Upper lobe of right lung (tissue), 1 donor: ENCODE measurements around the gene RBM20. TPM values are rescaled to one million over a fixed set of nuclear protein-coding genes. Genes with fewer than 3 reads are reported as not detected.

Experiments
- ATAC-seq: fragments of 200-7000 bp; cut with Tn5 transposase; one replicate; pipeline ENCODE4 v1.9.1; 2020; ENCODE audit warnings: mild to moderate bottlenecking, moderate library complexity
- DNase-seq: peaks from one replicate; pipeline ENCODE4 v3.0.0-alpha.2; 2020
- H3K27ac ChIP-seq: fragments of 200-600 bp; one replicate; pipeline ENCODE4 v1.8.0; 2022
- H3K27me3 ChIP-seq: fragments of 200-600 bp; one replicate; pipeline ENCODE4 v1.8.0; 2022; ENCODE audit warnings: mild to moderate bottlenecking
- H3K36me3 ChIP-seq: fragments of 200-600 bp; one replicate; pipeline ENCODE4 v1.8.0; 2022
- H3K4me1 ChIP-seq: fragments of 200-600 bp; one replicate; pipeline ENCODE4 v1.8.0; 2022
- H3K4me3 ChIP-seq: fragments of 200-600 bp; one replicate; pipeline ENCODE4 v1.8.0; 2022; ENCODE audit warnings: mild to moderate bottlenecking
- H3K9me3 ChIP-seq: fragments of 200-600 bp; one replicate; pipeline ENCODE4 v1.8.0; 2022
- intact Hi-C: fragments of 100-400 bp; cut with DNase I; formaldehyde crosslinking; loops from one replicate; pipeline ENCODE4 v1.11.0; 2022
- total RNA-seq: library from RNA; stranded (reverse); fragmentation: NEBNext Ultra II Directional; extraction: Animal tissue kit (Norgen Biotek cat#: 25700); gene quantifications from one replicate; pipeline ENCODE4 v1.2.1, GENCODE V29; 2021
- TF ChIP-seq, protein P1 (sequence below): fragments of 200-600 bp; IDR thresholded peaks from one replicate; pipeline ENCODE4 v1.8.0; 2022; ENCODE audit warnings: antibody characterized with exemption
- donor health status: DM: no; HTN: yes; CAD: no; lungs with severe emphysema.

Gene RBM20
- total RNA-seq, 1 donor from 2014 or later = 0.41 TPM

DNA sequence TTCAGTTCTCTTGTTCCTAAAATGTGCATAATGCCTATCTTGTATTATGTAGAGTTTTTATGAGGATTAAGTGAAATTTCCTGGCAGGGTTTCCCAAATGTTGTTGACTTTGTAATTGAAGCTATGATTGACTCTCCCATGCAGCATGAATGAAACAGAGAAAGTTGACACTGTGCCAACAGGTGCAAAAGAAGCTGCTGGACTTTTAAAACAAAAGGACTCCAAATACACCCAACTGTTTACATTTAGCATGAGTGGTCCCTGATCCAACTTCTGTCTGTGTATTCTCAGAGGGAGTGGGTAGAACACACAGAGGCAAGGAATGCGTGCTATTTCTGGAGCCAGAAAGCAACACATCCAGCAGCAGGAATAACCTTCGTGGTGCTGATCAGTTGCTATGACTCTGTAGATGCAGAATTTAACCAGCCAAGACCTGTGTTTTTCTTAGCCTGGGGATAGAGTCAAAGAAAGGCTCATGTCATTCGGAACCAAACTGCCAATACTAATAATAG, 14.4 kb upstream of the RBM20 start:
- no peak for DNase-seq
- intact Hi-C loops = no loop called here
- peak; percentile 50 for ATAC-seq

DNA sequence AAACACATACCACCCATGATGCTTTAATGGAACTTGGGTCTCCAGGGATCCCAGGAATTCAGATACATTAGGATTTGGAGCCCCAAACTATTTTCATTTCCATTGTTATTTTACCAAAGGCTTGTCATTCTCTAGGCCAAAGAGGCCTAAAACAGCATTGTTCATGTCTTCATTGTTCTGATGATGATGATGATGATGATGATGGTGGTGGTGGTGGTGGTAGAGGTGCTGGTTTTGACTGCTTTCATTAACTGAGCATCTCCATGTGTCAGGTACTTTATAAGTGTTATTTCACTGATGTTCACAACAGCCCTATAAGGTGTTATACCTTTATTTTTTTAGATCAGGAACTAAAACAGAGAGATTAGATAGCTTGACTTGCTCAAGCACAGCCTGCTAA, 12.2 kb upstream of the RBM20 start:
- Histone ChIP-seq H3K4me1 (no peaks in the 10 kb centered on the region), H3K9me3 (no peaks in the 10 kb centered on the region), H3K27me3 (peaks cover 6% of the 10 kb centered on the region), H3K4me3 (no peak overlapping the region), H3K27ac (no peak overlapping the region), H3K36me3 (no peaks in the 10 kb centered on the region)
- ATAC-seq (no peak), DNase-seq (no peak)
- TF ChIP-seq, protein P1, sequence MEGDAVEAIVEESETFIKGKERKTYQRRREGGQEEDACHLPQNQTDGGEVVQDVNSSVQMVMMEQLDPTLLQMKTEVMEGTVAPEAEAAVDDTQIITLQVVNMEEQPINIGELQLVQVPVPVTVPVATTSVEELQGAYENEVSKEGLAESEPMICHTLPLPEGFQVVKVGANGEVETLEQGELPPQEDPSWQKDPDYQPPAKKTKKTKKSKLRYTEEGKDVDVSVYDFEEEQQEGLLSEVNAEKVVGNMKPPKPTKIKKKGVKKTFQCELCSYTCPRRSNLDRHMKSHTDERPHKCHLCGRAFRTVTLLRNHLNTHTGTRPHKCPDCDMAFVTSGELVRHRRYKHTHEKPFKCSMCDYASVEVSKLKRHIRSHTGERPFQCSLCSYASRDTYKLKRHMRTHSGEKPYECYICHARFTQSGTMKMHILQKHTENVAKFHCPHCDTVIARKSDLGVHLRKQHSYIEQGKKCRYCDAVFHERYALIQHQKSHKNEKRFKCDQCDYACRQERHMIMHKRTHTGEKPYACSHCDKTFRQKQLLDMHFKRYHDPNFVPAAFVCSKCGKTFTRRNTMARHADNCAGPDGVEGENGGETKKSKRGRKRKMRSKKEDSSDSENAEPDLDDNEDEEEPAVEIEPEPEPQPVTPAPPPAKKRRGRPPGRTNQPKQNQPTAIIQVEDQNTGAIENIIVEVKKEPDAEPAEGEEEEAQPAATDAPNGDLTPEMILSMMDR = no peak
- intact Hi-C loops = no loop called here

More for the DNA sequence above, 14.4 kb upstream of the RBM20 start:
- TF ChIP-seq, protein P1 = no peak
- no peak overlapping the region for H3K27ac ChIP-seq
- H3K4me3 ChIP-seq = no peak overlapping the region
- no peaks in the 10 kb centered on the region for H3K9me3 ChIP-seq
- H3K4me1 ChIP-seq = no peaks in the 10 kb centered on the region
- no peaks in the 10 kb centered on the region for H3K36me3 ChIP-seq
- H3K27me3 ChIP-seq = no peaks in the 10 kb centered on the region

DNA sequence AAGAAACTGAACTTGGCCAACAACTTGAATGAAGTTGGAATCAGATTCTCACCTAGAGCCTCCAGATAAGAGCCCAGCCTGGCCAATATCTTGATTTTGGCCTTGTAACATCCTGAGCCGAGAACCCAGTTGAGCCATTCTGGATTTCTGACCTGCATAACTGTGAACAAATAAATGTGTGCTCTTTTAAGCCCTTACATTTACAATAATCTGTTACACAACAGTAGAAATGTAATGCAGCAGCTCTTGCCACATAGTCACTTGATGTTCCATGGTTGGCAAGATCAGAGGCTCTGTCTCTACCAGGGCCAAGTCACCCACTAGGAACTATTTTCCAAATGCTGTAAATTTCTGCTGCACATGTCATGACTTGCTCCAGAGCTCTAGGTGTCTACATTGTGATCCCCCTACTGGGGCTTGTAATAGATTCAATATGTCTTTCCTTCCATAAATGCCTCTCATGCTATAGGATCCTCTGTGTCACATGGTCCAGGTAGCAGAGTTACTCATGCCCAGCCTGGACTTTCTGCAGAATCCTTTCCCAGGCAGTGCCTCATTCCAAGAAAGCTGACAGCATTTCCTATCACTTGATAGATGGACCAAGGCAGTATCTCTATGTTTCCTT, 11.4 kb upstream of the RBM20 start:
- TF ChIP-seq, protein P1 = no peak
- no peak for DNase-seq

DNA sequence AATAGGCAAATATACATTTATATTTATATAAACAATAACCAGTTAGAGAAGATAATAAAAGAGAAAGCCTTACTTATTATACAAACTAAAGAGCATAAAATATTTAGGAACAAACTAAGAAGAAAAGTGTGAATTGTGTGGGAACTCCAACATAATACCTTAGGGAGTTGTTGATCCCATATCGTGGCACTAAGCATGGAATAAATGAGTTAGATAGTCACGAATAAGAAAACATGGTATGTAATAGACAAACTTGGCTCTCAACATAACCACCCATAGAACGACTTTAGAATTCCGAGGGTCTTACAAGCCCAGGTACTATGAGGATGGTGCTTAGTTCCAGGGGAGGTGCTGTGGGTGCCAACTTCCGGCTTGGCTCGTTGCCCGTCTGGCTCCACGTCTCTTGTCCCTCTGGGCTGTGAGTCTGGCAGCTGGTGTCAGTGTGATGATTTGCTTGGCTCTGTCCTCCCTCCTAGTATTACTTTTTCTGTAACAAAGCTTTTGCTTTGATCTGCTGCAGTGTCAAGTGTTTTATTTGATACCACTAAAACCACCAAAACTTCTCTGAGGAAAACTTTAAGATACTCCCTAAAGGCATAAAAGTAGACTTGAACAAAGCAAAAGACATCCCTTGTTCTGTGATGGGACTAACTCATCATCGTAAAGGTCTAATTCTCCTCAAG, 9.5 kb upstream of the RBM20 start:
- H3K4me1 ChIP-seq = no peaks in the 10 kb centered on the region
- H3K36me3 ChIP-seq = no peaks in the 10 kb centered on the region
- H3K27me3 ChIP-seq = peaks cover 6% of the 10 kb centered on the region
- H3K9me3 ChIP-seq = no peaks in the 10 kb centered on the region
- no peak overlapping the region for H3K4me3 ChIP-seq
- intact Hi-C loops = no loop called here
- ATAC-seq (no peak), DNase-seq (no peak)
- TF ChIP-seq, protein P1 = no peak
- H3K27ac ChIP-seq = no peak overlapping the region

More for the DNA sequence above, 11.4 kb upstream of the RBM20 start:
- no peak for ATAC-seq
- Histone ChIP-seq H3K4me3 (no peak overlapping the region), H3K36me3 (no peaks in the 10 kb centered on the region), H3K27me3 (peaks cover 6% of the 10 kb centered on the region), H3K9me3 (no peaks in the 10 kb centered on the region), H3K4me1 (no peaks in the 10 kb centered on the region), H3K27ac (no peak overlapping the region)
- intact Hi-C loops = no loop called here

DNA sequence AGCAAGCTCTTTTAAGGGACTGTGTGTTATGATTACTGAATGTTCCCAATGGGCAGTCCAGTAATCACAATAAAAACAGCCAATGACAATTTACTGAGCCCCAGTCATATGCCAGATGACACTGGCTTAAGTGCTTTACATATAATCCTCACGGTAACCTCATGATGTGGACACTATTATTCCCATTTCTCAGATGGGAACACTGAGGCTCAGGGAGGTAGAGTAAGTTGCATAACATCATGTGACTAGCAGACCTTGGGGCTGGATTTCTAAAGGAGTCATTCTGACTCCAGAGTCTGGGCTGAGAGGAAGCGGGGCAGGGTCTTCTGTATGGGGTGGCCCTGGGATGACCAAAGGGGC, 7.6 kb upstream of the RBM20 start:
- Histone ChIP-seq H3K27ac (no peak overlapping the region), H3K4me3 (no peak overlapping the region), H3K27me3 (peaks cover 17% of the 10 kb centered on the region), H3K36me3 (no peaks in the 10 kb centered on the region), H3K4me1 (no peaks in the 10 kb centered on the region), H3K9me3 (no peaks in the 10 kb centered on the region)
- TF ChIP-seq, protein P1 = no peak
- ATAC-seq (no peak), DNase-seq (no peak)
- intact Hi-C loops = no loop called here
